DOHH2 (cell line): Measurements from ENCODE around the gene CFAP107.

ENCODE experiments used
- H3F3A ChIP-seq: fragments of 200-600 bp; sonication (generic), shearing (Covaris generic); 2 replicates; pipeline ENCODE4 v1.6.0; 2016; ENCODE audit warnings: antibody characterized with exemption, mild to moderate bottlenecking; ENCODE audit not compliant: control insufficient read depth, insufficient read depth
- H3K27ac ChIP-seq: fragments of 200-600 bp; sonication (generic); 2 replicates; pipeline ENCODE4 v1.5.1; 2014; ENCODE audit warnings: low read depth, mild to moderate bottlenecking, low read length, moderate library complexity
- H3K27me3 ChIP-seq: fragments of 200-600 bp; sonication (generic); 2 replicates; pipeline ENCODE4 v1.6.1; 2014; ENCODE audit warnings: mild to moderate bottlenecking, low read length, mixed read lengths; ENCODE audit not compliant: control insufficient read depth
- H3K36me3 ChIP-seq: fragments of 200-600 bp; sonication (generic); 2 replicates; pipeline ENCODE4 v1.6.1; 2014; ENCODE audit warnings: mild to moderate bottlenecking, low read length, moderate library complexity, mixed read lengths; ENCODE audit not compliant: control insufficient read depth
- H3K4me1 ChIP-seq: fragments of 200-600 bp; sonication (generic); 2 replicates; pipeline ENCODE4 v1.6.1; 2014; ENCODE audit warnings: mild to moderate bottlenecking, low read length, mixed read lengths; ENCODE audit not compliant: control insufficient read depth
- H3K4me2 ChIP-seq: fragments of 200-600 bp; sonication (generic); 2 replicates; pipeline ENCODE4 v1.6.0; 2014; ENCODE audit warnings: mild to moderate bottlenecking, low read length, moderate library complexity
- H3K4me3 ChIP-seq: fragments of 200-600 bp; sonication (generic); 2 replicates; pipeline ENCODE4 v1.5.1; 2014; ENCODE audit warnings: mild to moderate bottlenecking, low read length, mixed read lengths
- H3K79me2 ChIP-seq: fragments of 200-600 bp; sonication (generic); 2 replicates; pipeline ENCODE4 v1.6.1; 2014; ENCODE audit warnings: mild to moderate bottlenecking, low read length, mixed read lengths; ENCODE audit not compliant: control insufficient read depth
- H3K9me2 ChIP-seq: fragments of 200-600 bp; sonication (generic); replicated peaks from 2 replicates; pipeline ENCODE4 v1.6.1; 2014; ENCODE audit warnings: mild to moderate bottlenecking, low read length, mixed read lengths; ENCODE audit not compliant: control insufficient read depth
- H3K9me3 ChIP-seq: fragments of 200-600 bp; sonication (generic); 2 replicates; pipeline ENCODE4 v1.6.1; 2014; ENCODE audit warnings: antibody characterized with exemption, low read length, mixed read lengths; ENCODE audit not compliant: control insufficient read depth, insufficient read depth
- H4K20me1 ChIP-seq: fragments of 200-600 bp; sonication (generic); 2 replicates; pipeline ENCODE4 v1.6.0; 2014; ENCODE audit warnings: low read depth, mild to moderate bottlenecking, antibody characterized with exemption, low read length, moderate library complexity; ENCODE audit not compliant: control insufficient read depth, insufficient read depth
- EZH2phosphoT487 ChIP-seq: fragments of 200-600 bp; sonication (generic); IDR thresholded peaks from 2 replicates; pipeline ENCODE4 v1.6.1; 2017; ENCODE audit warnings: borderline replicate concordance, mild to moderate bottlenecking, antibody characterized with exemption, low read length, moderate library complexity, mixed read lengths
- TF ChIP-seq, protein P1 (sequence below): fragments of 200-600 bp; sonication (generic); IDR thresholded peaks from one replicate; pipeline ENCODE4 v1.5.1; 2014; ENCODE audit warnings: antibody characterized with exemption, mild to moderate bottlenecking, low read depth, low read length; ENCODE audit not compliant: poor library complexity, severe bottlenecking

The CFAP107 gene

DNA sequence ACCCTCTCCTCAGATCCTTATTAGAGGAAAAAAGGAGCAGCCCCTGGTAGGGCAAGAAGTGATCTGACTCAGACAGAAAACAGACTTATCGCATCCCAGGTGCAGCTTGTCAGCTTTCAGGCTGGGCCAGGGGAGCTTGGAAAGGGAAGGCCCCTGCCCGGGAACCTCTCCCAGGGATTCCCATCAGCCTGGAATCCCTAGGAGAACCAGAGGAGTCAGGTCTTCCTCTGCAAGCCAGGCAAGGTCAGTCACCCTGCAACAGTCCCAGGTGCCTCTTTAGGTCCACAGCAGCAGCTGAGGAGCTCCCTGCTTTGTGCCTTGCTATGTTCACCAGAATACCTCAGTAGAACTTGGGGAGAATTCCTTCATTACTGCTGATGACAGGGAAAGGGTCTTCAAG is 24.6 kb downstream of the CFAP107 start:
- H3K9me3 ChIP-seq: no peaks in the 10 kb centered on the region
- H3K36me3 ChIP-seq: no peaks in the 10 kb centered on the region
- H3K27me3 ChIP-seq: peaks cover 9% of the 10 kb centered on the region
- no peak overlapping the region for H3K4me2 ChIP-seq
- no peaks in the 10 kb centered on the region for H3F3A ChIP-seq
- no peaks in the 10 kb centered on the region for H4K20me1 ChIP-seq
- no peak overlapping the region for H3K4me3 ChIP-seq
- H3K4me1 ChIP-seq: no peaks in the 10 kb centered on the region
- no peak overlapping the region for H3K27ac ChIP-seq
- TF ChIP-seq EZH2phosphoT487: no peak
- TF ChIP-seq, protein P1, sequence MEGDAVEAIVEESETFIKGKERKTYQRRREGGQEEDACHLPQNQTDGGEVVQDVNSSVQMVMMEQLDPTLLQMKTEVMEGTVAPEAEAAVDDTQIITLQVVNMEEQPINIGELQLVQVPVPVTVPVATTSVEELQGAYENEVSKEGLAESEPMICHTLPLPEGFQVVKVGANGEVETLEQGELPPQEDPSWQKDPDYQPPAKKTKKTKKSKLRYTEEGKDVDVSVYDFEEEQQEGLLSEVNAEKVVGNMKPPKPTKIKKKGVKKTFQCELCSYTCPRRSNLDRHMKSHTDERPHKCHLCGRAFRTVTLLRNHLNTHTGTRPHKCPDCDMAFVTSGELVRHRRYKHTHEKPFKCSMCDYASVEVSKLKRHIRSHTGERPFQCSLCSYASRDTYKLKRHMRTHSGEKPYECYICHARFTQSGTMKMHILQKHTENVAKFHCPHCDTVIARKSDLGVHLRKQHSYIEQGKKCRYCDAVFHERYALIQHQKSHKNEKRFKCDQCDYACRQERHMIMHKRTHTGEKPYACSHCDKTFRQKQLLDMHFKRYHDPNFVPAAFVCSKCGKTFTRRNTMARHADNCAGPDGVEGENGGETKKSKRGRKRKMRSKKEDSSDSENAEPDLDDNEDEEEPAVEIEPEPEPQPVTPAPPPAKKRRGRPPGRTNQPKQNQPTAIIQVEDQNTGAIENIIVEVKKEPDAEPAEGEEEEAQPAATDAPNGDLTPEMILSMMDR: no peak
- H3K9me2 ChIP-seq: no peaks in the 10 kb centered on the region
- H3K79me2 ChIP-seq: no peaks in the 10 kb centered on the region

DNA sequence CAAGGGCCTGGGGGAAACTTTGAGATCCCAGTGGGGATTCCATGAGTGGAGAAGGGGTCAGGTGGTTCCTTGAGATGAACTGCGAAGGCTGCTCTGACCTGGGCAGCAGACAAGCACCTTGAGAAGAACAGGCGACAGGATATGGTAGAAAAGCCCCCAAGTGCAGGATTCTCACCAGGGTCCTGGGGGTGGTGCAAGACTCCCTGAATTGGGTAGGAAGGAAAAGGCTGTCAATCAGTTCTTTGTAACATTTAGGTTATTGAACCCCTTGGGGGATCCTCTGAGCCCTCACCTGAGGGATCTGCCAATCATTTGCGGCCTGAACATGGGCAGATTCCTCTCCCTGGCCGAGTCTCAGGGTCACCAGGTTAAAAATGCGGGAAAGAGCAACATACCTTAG is 25.2 kb downstream of the CFAP107 start:
- no peaks in the 10 kb centered on the region for H3K79me2 ChIP-seq
- no peak overlapping the region for H3K27ac ChIP-seq
- H3K9me2 ChIP-seq: no peaks in the 10 kb centered on the region
- H3K27me3 ChIP-seq: peaks cover 7% of the 10 kb centered on the region
- H3K4me2 ChIP-seq: no peak overlapping the region
- H4K20me1 ChIP-seq: no peaks in the 10 kb centered on the region
- H3K9me3 ChIP-seq: no peaks in the 10 kb centered on the region
- no peak overlapping the region for H3K4me3 ChIP-seq
- H3F3A ChIP-seq: no peaks in the 10 kb centered on the region
- no peaks in the 10 kb centered on the region for H3K4me1 ChIP-seq
- TF ChIP-seq, protein P1: no peak
- no peak for TF ChIP-seq EZH2phosphoT487
- H3K36me3 ChIP-seq: no peaks in the 10 kb centered on the region

DNA sequence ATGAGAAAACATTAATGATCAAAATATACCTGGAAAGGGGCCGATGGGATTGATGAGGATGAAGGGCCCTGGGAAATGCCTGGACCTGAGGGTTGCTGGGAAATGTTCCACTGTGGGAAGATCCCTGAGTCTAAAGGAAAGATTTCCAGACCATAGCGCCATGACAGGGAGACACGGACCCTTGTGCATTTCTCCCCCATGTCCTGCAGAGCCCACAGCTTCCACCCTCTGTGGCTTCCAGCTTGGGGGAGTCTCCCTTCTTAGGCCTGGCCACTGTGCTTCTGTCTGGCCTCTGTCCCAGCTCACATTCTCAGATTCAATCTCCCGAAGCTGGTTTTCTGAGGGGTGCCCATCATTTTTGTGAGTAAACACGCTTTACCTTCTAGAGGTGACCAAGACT is 26.5 kb downstream of the CFAP107 start:
- Histone ChIP-seq H3K79me2 (no peaks in the 10 kb centered on the region), H3K27me3 (peaks cover 7% of the 10 kb centered on the region), H3K27ac (no peak overlapping the region), H3K9me2 (no peaks in the 10 kb centered on the region), H3K4me3 (no peak overlapping the region), H3K9me3 (no peaks in the 10 kb centered on the region), H3F3A (no peaks in the 10 kb centered on the region), H3K36me3 (no peaks in the 10 kb centered on the region), H3K4me1 (no peaks in the 10 kb centered on the region), H3K4me2 (no peak overlapping the region), H4K20me1 (no peaks in the 10 kb centered on the region)
- TF ChIP-seq, protein P1: no peak
- TF ChIP-seq EZH2phosphoT487: no peak

DNA sequence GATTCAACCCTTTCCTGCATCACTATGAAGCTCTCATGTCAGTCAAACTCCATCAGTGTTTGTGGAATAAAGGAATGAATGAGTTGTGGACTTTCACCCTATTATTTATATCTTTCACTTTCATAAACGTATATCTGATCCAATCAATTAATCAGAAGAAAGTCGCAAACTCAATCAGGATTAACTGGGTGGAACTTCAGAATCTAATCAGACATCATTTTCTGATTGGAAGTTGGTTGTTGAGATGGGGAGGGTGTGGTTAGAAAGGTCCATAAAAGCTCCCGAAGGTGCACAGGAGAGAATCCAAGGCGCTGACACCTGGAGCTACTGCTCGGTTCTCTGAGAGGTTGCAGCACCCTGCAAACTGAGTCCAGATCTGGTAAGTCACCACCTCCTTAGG is 27.4 kb downstream of the CFAP107 start, which contains the start of gene PRAMEF12:
TSS of gene PRAMEF12 (plus strand) at position 301 of the 400 bp plus-strand sequence. CDS start 1,130 bp downstream, outside the sequence.
- Histone ChIP-seq H3K4me3 (no peak within 1 kb of the TSS), H3K9me3 (no peaks in the 10 kb centered on the region), H3K4me2 (no peak within 1 kb of the TSS), H3F3A (no peaks in the 10 kb centered on the region), H3K27me3 (peaks cover 7% of the 10 kb centered on the region), H3K36me3 (no peaks in the 10 kb centered on the region), H3K9me2 (no peaks in the 10 kb centered on the region), H3K79me2 (no peaks in the 10 kb centered on the region), H3K27ac (no peak within 1 kb of the TSS), H4K20me1 (no peaks in the 10 kb centered on the region), H3K4me1 (no peaks in the 10 kb centered on the region)
- TF ChIP-seq EZH2phosphoT487: no peak
- TF ChIP-seq, protein P1: no peak
